NCI-H460 (cell line): ENCODE data around the gene OSBPL7. TPM values are rescaled to one million over a fixed set of nuclear protein-coding genes. Genes with fewer than 3 reads are reported as not detected.
A peak's percentile ranks its signal among the peaks of the same experiment; 100 is the strongest.
"Not testable (repeated sequence)": the region's sequence is repeated elsewhere in the genome, so short reads cannot be mapped to it uniquely, and the experiment has no call there.

ENCODE experiments used
- DNase-seq: peaks from one replicate; pipeline ENCODE4 v3.0.0-alpha.2; 2016; ENCODE audit warnings: low read depth; ENCODE audit errors: extremely low read depth
- total RNA-seq: library from RNA; depleted of rRNA; stranded (reverse); fragments of >200 nt; shearing (Covaris generic); gene quantifications from 2 replicates; pipeline ENCODE4 v1.2.3, GENCODE V29; 2014; rRNA removed

The OSBPL7 gene
- total RNA-seq, 1 experiment from 2014 or later, result 2.9 TPM

DNA sequence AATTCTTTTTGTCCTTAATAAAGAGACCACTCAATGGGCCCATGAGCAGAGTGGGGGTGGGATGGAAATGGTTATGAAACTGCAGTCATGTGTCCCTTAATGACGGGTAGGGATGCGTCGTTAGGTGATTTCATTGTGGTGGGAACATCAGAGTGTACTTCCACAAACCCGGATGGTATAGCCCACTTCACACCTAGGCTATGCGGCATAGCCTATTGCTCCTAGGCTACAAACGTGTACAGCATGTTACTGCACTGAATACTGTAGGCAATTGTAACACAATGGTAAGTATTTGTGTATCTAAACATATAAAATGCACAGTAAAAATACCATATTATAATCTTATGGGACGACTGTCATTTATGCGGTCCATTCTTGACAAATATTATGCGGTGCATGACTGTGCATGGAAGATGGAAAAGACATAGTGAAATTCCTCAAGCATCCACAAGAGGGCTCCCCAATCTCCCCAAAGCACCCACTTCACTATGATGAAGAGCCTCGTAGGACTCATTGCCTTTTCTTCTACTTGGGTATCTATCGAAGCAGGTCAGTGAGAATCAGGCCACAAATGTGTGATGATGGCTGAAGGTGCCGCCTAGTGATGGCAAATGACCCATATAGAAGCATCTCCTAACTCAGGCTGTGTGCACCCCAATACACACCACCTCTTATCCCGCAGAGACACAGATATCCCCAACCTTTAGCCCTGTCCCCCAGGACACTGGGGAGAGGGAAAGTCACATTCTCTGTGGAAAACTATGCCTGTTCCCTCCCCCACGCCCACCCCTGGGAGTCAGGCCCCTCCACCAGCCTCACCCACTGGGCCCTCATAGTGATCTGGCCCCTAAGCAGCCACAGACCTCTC lies 45.0 kb downstream of the OSBPL7 start:
- peak; percentile 50 for DNase-seq

DNA sequence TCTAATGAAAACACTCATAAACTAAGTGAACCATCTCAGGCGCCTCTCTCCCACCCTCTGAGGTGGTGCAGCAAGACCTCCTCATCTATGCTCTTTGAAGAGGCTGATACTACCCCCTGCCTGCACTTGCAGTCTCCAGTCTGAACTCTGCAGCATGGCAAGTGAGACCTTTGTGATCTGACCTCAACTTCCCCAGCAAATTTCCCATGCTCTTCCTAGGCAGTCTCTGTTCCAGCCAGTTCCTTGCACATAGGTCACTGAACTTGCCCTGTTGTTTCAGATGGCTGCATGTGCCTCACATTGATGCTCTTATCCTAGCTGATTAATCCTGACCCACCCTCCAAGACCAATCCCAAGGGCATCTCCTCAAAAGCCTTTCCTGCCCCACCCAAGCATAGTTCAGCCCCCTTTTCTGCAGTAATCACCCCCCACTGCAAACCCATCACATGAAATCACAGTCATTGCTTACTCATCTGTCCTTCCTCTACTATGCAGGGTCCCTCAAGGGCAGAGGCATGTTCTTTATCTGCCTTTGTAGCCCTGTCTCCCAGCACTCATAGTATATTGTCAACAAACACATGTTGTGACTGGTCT lies 46.5 kb downstream of the OSBPL7 start:
- no peak for DNase-seq

DNA sequence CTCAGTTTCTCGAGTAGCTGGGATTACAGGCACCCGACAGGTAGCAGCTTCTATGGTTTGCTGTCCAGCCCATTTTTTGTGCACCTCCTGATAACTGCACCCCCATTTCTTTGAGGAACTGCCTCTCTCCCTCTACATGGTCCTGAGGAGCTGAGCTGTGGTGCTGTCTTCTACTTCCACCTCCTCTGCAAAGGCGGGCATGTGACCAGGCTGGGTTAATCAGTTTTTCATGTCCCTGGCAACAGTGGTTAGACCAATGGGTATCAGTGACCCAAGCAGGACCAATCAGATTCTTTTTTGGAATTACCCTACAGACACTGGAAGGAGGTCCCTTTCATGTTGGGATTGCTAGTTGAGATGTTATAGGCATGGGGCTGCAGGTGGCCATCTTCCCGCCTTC lies 47.3 kb downstream of the OSBPL7 start:
- DNase-seq, result no peak

DNA sequence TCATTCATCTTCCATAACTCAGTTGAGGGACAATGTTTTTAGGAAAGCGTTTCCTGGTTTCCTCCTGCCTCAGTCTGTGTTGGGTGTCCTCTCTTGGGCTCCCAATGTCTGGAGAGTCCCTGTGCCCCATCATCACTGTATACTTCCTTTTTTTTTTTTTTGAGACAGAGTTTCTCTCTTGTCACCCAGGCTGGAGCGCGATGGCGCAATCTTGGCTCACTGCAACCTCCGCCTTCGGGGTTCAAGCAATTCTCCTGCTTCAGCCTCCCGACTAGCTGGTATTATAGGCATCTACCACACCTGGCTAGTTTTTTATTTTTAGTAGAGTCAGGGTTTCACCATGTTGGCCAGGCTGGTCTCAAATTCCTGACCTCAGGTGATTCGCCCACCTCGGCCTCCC lies 47.9 kb downstream of the OSBPL7 start:
- not testable (repeated sequence) for DNase-seq

DNA sequence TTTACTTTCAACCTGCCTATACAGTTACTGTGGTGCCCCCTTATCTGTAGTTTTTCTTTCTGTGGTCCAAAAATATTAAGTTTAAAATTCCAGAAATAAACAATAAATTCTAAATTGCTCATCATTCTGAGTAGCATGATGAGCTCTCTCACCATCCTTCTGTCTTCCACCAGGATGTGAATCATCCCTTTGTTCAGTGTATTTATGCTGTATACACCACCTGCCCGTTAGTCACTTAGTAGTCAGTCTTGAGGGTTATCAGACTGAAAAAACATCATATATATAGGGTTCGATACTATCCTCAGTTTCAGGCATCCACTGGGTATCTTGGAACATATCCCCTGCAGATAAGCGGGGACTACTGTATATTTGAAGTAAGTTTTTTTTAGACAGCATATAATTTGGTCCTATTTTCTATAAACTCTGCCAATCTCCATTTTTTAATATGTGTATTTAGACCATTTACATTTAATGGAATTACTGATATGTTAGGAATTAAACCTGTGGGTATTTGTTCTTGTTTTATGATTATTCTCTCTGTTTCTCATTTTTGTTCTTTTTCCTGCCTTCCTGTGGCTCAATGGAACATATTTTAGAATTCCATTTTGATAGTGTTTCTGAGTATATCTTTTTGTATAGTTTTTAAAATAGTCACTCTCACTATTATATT lies 57.5 kb downstream of the OSBPL7 start:
- no peak for DNase-seq

DNA sequence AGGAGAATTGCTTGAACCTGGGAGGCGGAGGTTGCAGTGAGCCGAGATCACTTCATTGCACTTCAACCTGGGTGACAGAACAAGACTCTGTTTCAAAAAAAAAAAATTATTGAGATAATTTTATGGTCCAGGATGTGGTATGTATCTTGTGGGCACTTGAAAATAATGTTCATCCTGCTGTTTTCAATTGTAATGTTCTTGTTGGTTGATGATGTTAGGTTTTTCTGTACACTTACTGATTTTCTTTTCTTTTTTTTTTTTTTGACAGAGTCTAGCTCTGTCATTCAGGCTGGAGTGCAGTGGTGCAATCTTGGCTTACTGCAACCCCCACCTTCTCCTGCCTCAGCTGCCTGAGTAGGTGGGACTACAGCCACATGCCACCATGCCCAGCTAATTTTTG lies 58.9 kb downstream of the OSBPL7 start:
- no peak for DNase-seq

DNA sequence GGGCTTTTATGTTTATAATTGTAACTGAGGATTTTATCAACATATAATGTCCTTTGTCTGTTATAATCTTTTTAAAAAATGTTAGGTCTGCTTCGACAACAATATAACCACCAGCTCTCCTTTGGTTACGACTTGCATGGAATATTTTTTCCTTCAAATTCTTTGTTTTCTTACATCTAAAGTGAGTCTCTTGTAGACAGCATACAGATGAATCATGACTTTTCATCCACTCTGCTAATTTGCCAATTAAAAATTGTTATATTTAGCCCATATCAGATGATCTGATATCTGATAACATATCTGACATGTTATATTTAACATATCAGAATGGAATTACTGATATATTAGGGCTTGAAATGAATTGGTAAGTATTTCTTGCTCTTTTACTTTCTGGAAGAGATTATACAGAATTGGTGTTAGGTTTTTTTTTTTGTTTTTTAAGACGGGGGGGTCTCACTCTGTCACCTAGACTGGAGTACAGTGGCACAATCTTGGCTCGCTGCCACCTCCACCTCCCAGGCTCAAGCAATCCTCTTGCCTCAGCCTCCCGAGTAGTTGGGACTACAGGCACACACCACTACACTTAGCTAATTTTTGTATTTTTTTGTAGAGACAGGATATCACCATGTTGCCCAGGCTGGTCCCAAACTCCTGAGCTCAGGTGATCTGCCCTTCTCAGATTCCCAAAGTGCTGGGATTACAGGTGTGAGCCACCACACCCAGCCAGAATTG lies 61.0 kb downstream of the OSBPL7 start:
- DNase-seq, result no peak

DNA sequence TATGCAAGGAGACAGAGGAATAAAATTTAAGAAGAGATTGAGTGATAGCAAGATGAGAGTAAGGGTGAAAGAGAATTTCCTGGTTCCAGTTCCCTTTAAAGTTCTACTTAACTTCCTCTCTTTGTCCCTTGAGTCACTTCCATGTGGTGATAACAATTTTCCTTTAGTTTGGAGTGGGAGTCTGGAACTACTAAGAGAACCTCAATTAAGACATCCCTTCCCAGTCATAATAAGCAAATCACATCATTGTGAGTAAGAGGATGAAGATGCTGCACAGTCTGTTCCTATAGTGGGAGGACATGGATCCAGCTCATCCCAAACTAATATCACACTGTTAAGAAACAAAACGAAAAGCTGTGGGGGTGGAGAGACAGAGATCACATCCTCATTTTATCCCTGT lies 64.2 kb downstream of the OSBPL7 start:
- DNase-seq, result no peak

Other genes with a start within 250 kb of the OSBPL7 start
- gene KPNB1, start 171.9 kb downstream of the OSBPL7 start, total RNA-seq, result 390 and 410 TPM in 2 replicates
- gene TBKBP1, start 127.6 kb downstream of the OSBPL7 start, total RNA-seq, result 2.7 and 5.3 TPM in 2 replicates
- not detected in 2 replicates for gene TBX21, start 88.6 kb downstream of the OSBPL7 start, total RNA-seq
- 70.5 and 72.8 TPM in 2 replicates for gene MRPL10, start 9.7 kb upstream of the OSBPL7 start, total RNA-seq
- 0.20 TPM in 1 of 2 replicates, not detected in the other for gene LRRC46, start 9.9 kb upstream of the OSBPL7 start, total RNA-seq
- gene SCRN2, start 19.5 kb upstream of the OSBPL7 start, total RNA-seq, result 24.9 and 25.6 TPM in 2 replicates
- 0.02 TPM in 1 of 2 replicates, not detected in the other for gene SP6, start 29.4 kb upstream of the OSBPL7 start, total RNA-seq
- 1.9 and 2.4 TPM in 2 replicates for gene SP2, start 74.4 kb upstream of the OSBPL7 start, total RNA-seq
- gene PNPO, start 119.8 kb upstream of the OSBPL7 start, total RNA-seq, result 23.2 and 28.6 TPM in 2 replicates
- gene PRR15L, start 136.1 kb upstream of the OSBPL7 start, total RNA-seq, result not detected in 2 replicates
- gene CDK5RAP3, start 149.3 kb upstream of the OSBPL7 start, total RNA-seq, result 46.6 and 75.2 TPM in 2 replicates
- 8.5 and 12.3 TPM in 2 replicates for gene COPZ2, start 216.0 kb upstream of the OSBPL7 start, total RNA-seq
- gene NFE2L1, start 226.6 kb upstream of the OSBPL7 start, total RNA-seq, result 123 and 142 TPM in 2 replicates